IMR-90 (cell line): ENCODE results near the gene INTS3. TPM values are rescaled to one million over a fixed set of nuclear protein-coding genes. Genes with fewer than 3 reads are reported as not detected.

Source experiments
- ATAC-seq: fragments of 200-7000 bp; cut with Tn5 transposase; 2 replicates; pipeline ENCODE4 v1.9.1; 2020; ENCODE audit warnings: low read depth, mild to moderate bottlenecking, moderate library complexity
- BruUV-seq: library from RNA; stranded (reverse); fragments of 400-500 nt; replicated peaks from 2 replicates; lab custom pipeline; 2021; lab: Mats Ljungman, UMichigan
- CTCF ChIA-PET: fragments of 300-600 bp; formaldehyde crosslinking; extraction: SDS; loops from one replicate; lab custom pipeline; 2021; ENCODE audit warnings: antibody characterized with exemption; lab: Yijun Ruan, JAX
- POLR2A ChIA-PET: fragments of 300-600 bp; sonication (Branson Sonifier 250); formaldehyde crosslinking; loops from one replicate; lab custom pipeline; 2022; ENCODE audit warnings: antibody characterized with exemption; ENCODE audit not compliant: unreplicated experiment; lab: Charles Lee
- DNase-seq: peaks from one replicate; pipeline ENCODE4 v3.0.0; 2013
- H2AFZ ChIP-seq: replicated peaks from 2 replicates; pipeline ENCODE3; 2013; ENCODE audit warnings: low read length, mild to moderate bottlenecking; ENCODE audit not compliant: poor library complexity
- H2AK5ac ChIP-seq: 2 replicates; pipeline ENCODE4 v1.6.1; 2013; ENCODE audit warnings: low read depth, low read length, inconsistent platforms
- H2AK9ac ChIP-seq: replicated peaks from 2 replicates; pipeline ENCODE3; 2013; ENCODE audit warnings: mild to moderate bottlenecking, low read depth, low read length, moderate library complexity; ENCODE audit not compliant: poor library complexity
- H2BK120ac ChIP-seq: 2 replicates; pipeline ENCODE4 v1.6.1; 2013; ENCODE audit warnings: low read depth, low read length, inconsistent platforms
- H2BK15ac ChIP-seq: 3 replicates; pipeline ENCODE4 v1.6.1; 2013; ENCODE audit warnings: low read depth, low read length, inconsistent platforms
- H2BK20ac ChIP-seq: 2 replicates; pipeline ENCODE4 v1.6.1; 2013; ENCODE audit warnings: low read depth, mild to moderate bottlenecking, inconsistent platforms, low read length, moderate library complexity
- H2BK5ac ChIP-seq: 2 replicates; pipeline ENCODE4 v1.6.1; 2013; ENCODE audit warnings: mild to moderate bottlenecking, low read depth, low read length, inconsistent platforms; ENCODE audit not compliant: poor library complexity, severe bottlenecking
- H3K14ac ChIP-seq: replicated peaks from 2 replicates; pipeline ENCODE4 v1.6.1; 2013; ENCODE audit warnings: low read depth, low read length, inconsistent platforms
- H3K18ac ChIP-seq: 2 replicates; pipeline ENCODE4 v1.6.1; 2013; ENCODE audit warnings: low read depth, low read length, control low read depth
- H3K23ac ChIP-seq: 2 replicates; pipeline ENCODE4 v1.6.1; 2013; ENCODE audit warnings: low read depth, low read length, inconsistent platforms
- H3K27ac ChIP-seq: 2 replicates; pipeline ENCODE4 v1.5.1; 2013; ENCODE audit warnings: mild to moderate bottlenecking, control low read depth, low read length; ENCODE audit not compliant: insufficient read depth
- H3K27me3 ChIP-seq: 2 replicates; pipeline ENCODE4 v1.6.1; 2013; ENCODE audit warnings: low read length; ENCODE audit not compliant: control insufficient read depth, insufficient read depth
- H3K36me3 ChIP-seq: 2 replicates; pipeline ENCODE4 v1.6.1; 2013; ENCODE audit warnings: low read length, mixed read lengths; ENCODE audit not compliant: control insufficient read depth, insufficient read depth
- H3K4ac ChIP-seq: 2 replicates; pipeline ENCODE4 v1.6.1; 2013; ENCODE audit warnings: low read depth, low read length, inconsistent platforms
- H3K4me1 ChIP-seq: 2 replicates; pipeline ENCODE4 v1.6.1; 2013; ENCODE audit warnings: low read length, mixed read lengths; ENCODE audit not compliant: control insufficient read depth, insufficient read depth
- H3K4me2 ChIP-seq: 2 replicates; pipeline ENCODE4 v1.6.1; 2013; ENCODE audit warnings: low read depth, mild to moderate bottlenecking, control low read depth, low read length, moderate library complexity
- H3K4me3 ChIP-seq: 2 replicates; pipeline ENCODE4 v1.5.1; 2013; ENCODE audit warnings: low read depth, mild to moderate bottlenecking, control low read depth, low read length, moderate library complexity; ENCODE audit not compliant: insufficient read depth
- H3K56ac ChIP-seq: 2 replicates; pipeline ENCODE4 v1.6.1; 2013; ENCODE audit warnings: low read length, inconsistent platforms; ENCODE audit not compliant: insufficient read depth; ENCODE audit errors: extremely low read depth
- H3K79me1 ChIP-seq, 2 experiments: 2 replicates each; pipeline ENCODE4 v1.6.1; 2013; ENCODE audit warnings: low read length in 2 of 2, inconsistent platforms in 1 of 2, low read depth in 1 of 2
- H3K9ac ChIP-seq: 2 replicates; pipeline ENCODE4 v1.6.1; 2013; ENCODE audit warnings: low read depth, low read length, control low read depth
- H3K9me1 ChIP-seq: 2 replicates; pipeline ENCODE4 v1.6.1; 2013; ENCODE audit warnings: low read length, inconsistent platforms; ENCODE audit not compliant: insufficient read depth
- H3K9me3 ChIP-seq: 2 replicates; pipeline ENCODE4 v1.6.1; 2013; ENCODE audit warnings: low read length; ENCODE audit not compliant: control insufficient read depth, insufficient read depth
- H4K20me1 ChIP-seq: 2 replicates; pipeline ENCODE4 v1.6.1; 2013; ENCODE audit warnings: low read length, inconsistent platforms; ENCODE audit not compliant: insufficient read depth
- H4K5ac ChIP-seq: 2 replicates; pipeline ENCODE4 v1.6.1; 2013; ENCODE audit warnings: mild to moderate bottlenecking, low read depth, low read length, control low read depth
- H4K8ac ChIP-seq, 2 experiments: 2 replicates each; pipeline ENCODE4 v1.6.1; 2013; ENCODE audit warnings: low read depth in 2 of 2, low read length in 2 of 2, control low read depth in 1 of 2, inconsistent platforms in 1 of 2
- H4K91ac ChIP-seq: 2 replicates; pipeline ENCODE4 v1.6.1; 2013; ENCODE audit warnings: low read depth, low read length, inconsistent platforms; ENCODE audit not compliant: insufficient read depth
- BHLHE40 ChIP-seq: fragments of 150-350 bp; IDR thresholded peaks from 2 replicates; pipeline ENCODE4 v1.6.1; 2016; ENCODE audit warnings: mild to moderate bottlenecking, low read depth, low read length
- CEBPB ChIP-seq: IDR thresholded peaks from 2 replicates; pipeline ENCODE4 v1.6.1; 2012; ENCODE audit warnings: low read depth, low read length, improper control_type of control experiment
- CHD1 ChIP-seq: IDR thresholded peaks from 2 replicates; pipeline ENCODE4 v1.6.1; 2012; ENCODE audit warnings: low read depth, low read length, improper control_type of control experiment
- FOS ChIP-seq: fragments of 150-350 bp; IDR thresholded peaks from 2 replicates; pipeline ENCODE4 v1.6.1; 2016; ENCODE audit warnings: low read depth, low read length
- MAFK ChIP-seq: IDR thresholded peaks from 2 replicates; pipeline ENCODE4 v1.6.1; 2012; ENCODE audit warnings: low read depth, low read length, improper control_type of control experiment
- MAZ ChIP-seq: IDR thresholded peaks from 2 replicates; pipeline ENCODE4 v1.6.1; 2012; ENCODE audit warnings: low read depth, mild to moderate bottlenecking, low read length, improper control_type of control experiment, moderate library complexity, borderline replicate concordance
- MXI1 ChIP-seq: IDR thresholded peaks from 2 replicates; pipeline ENCODE4 v1.6.1; 2012; ENCODE audit warnings: low read depth, mild to moderate bottlenecking, low read length, moderate library complexity, borderline replicate concordance
- NFE2L2 ChIP-seq: fragments of 150-350 bp; IDR thresholded peaks from 2 replicates; pipeline ENCODE4 v1.6.1; 2016; ENCODE audit warnings: low read depth, mild to moderate bottlenecking, low read length
- RAD21 ChIP-seq: IDR thresholded peaks from 2 replicates; pipeline ENCODE4 v1.6.1; 2012; ENCODE audit warnings: low read length, improper control_type of control experiment
- RCOR1 ChIP-seq: IDR thresholded peaks from 2 replicates; pipeline ENCODE4 v1.6.1; 2012; ENCODE audit warnings: mild to moderate bottlenecking, low read length, improper control_type of control experiment; ENCODE audit not compliant: insufficient replicate concordance
- RFX5 ChIP-seq: IDR thresholded peaks from 2 replicates; pipeline ENCODE4 v1.8.0; 2012; ENCODE audit warnings: low read depth, mild to moderate bottlenecking, low read length, moderate library complexity
- SMC3 ChIP-seq: fragments of 150-350 bp; IDR thresholded peaks from 2 replicates; pipeline ENCODE4 v1.6.1; 2016; ENCODE audit warnings: low read depth, mild to moderate bottlenecking, antibody characterized with exemption, low read length, moderate library complexity
- WGBS, 2 experiments: methylation state at CpG; one replicate each; pipeline versions ENCODE4 v1.1.5 to v1.1.7; 2013; ENCODE audit warnings: missing lambda C conversion rate in 2 of 2; ENCODE audit not compliant: insufficient read length in 1 of 2; ENCODE audit errors: extremely low coverage in 2 of 2; 5-methylcytosine and 5-hydroxymethylcytosine counted together
- dilution Hi-C: fragments of 300-500 bp; cut with HindIII; formaldehyde crosslinking; loops from one replicate; pipeline ENCODE4 v1.14.3; 2018; ENCODE audit warnings: low sequenced_read_pairs; ENCODE audit not compliant: unreplicated experiment
- in situ Hi-C: fragments of 300-500 bp; cut with MboI; formaldehyde crosslinking; loops from 3 replicates; pipeline ENCODE4 v1.14.3; 2019; ENCODE audit warnings: low sequenced_read_pairs, inconsistent platforms, mixed read lengths
- intact Hi-C: fragments of 100-400 bp; cut with micrococcal nuclease; formaldehyde crosslinking; loops from 2 replicates; pipeline ENCODE4 v1.10.0; 2022
- polyA plus RNA-seq, 3 experiments: library from polyadenylated mRNA; depleted of rRNA; stranded (reverse); fragments of >200 nt; gene quantifications; 2 replicates each; pipeline ENCODE4 v1.2.3, GENCODE V29; 2012; ENCODE audit warnings: low replicate concordance in 1 of 3
- total RNA-seq: library from RNA; depleted of rRNA; stranded (reverse); fragments of >200 nt; gene quantifications from 2 replicates; pipeline ENCODE4 v1.2.3, GENCODE V29; 2012
- TF ChIP-seq, protein P1 (sequence below): fragments of 150-350 bp; IDR thresholded peaks from 2 replicates; pipeline ENCODE4 v1.6.1; 2017; ENCODE audit warnings: mild to moderate bottlenecking, antibody characterized with exemption, low read length, low read depth
- TF ChIP-seq, protein P2 (sequence below): conservative IDR thresholded peaks from 2 replicates; pipeline ENCODE4 v1.5.1; 2012; ENCODE audit warnings: mild to moderate bottlenecking, low read depth, low read length, improper control_type of control experiment
- TF ChIP-seq, protein P3 (sequence below): fragments of 150-350 bp; IDR thresholded peaks from 2 replicates; pipeline ENCODE4 v1.6.1; 2016; ENCODE audit warnings: low read depth, mild to moderate bottlenecking, low read length, moderate library complexity, borderline replicate concordance

Gene INTS3
- total and polyA plus RNA-seq, 2 of the 4 experiments (the other 2 are of a cell fraction), result 33.5 to 59.4 TPM

DNA sequence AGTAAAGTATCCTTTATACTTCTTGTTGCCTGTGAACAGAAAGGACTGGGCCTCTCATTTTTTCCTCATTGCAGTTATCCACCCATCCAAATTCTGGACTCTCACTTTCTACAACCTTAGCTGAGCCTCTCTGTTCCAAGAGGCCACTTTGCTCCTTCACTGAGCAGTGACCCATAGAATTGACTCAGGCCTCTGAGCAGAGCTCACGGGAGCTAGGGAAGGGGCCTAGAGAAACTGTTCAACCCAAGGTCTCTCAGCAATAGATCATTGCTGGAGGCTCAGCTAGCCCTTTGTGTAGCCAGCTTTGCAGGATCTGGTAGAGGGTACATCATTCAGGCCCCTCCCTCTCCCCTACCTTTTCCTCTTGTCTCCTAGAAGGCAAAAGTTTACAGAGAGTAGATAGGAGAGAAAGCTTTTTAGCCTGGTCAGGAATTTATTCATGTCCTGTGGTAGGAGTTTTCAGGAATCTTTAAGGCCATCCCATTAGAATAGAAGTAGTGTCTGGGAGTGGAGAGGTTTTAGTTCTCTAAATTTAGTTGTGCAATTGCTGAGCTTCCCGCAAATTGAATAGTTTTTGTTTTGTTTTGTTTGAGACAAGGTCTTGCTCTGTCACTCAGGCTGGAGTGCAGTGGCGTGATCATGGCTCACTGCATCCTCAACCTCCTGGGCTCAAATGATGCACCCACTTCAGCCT, 6.7 kb downstream of the INTS3 start:
- dilution Hi-C loops, result no loop called here
- TF ChIP-seq, protein P1, sequence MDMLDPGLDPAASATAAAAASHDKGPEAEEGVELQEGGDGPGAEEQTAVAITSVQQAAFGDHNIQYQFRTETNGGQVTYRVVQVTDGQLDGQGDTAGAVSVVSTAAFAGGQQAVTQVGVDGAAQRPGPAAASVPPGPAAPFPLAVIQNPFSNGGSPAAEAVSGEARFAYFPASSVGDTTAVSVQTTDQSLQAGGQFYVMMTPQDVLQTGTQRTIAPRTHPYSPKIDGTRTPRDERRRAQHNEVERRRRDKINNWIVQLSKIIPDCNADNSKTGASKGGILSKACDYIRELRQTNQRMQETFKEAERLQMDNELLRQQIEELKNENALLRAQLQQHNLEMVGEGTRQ, result no peak
- TF ChIP-seq MAFK (no peak), RFX5 (no peak), MXI1 (no peak), SMC3 (no peak), CHD1 (no peak), RAD21 (no peak), RCOR1 (no peak), CEBPB (no peak), FOS (no peak), BHLHE40 (no peak), NFE2L2 (no peak), MAZ (no peak)
- TF ChIP-seq, protein P2, sequence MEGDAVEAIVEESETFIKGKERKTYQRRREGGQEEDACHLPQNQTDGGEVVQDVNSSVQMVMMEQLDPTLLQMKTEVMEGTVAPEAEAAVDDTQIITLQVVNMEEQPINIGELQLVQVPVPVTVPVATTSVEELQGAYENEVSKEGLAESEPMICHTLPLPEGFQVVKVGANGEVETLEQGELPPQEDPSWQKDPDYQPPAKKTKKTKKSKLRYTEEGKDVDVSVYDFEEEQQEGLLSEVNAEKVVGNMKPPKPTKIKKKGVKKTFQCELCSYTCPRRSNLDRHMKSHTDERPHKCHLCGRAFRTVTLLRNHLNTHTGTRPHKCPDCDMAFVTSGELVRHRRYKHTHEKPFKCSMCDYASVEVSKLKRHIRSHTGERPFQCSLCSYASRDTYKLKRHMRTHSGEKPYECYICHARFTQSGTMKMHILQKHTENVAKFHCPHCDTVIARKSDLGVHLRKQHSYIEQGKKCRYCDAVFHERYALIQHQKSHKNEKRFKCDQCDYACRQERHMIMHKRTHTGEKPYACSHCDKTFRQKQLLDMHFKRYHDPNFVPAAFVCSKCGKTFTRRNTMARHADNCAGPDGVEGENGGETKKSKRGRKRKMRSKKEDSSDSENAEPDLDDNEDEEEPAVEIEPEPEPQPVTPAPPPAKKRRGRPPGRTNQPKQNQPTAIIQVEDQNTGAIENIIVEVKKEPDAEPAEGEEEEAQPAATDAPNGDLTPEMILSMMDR, result no peak
- TF ChIP-seq, protein P3, sequence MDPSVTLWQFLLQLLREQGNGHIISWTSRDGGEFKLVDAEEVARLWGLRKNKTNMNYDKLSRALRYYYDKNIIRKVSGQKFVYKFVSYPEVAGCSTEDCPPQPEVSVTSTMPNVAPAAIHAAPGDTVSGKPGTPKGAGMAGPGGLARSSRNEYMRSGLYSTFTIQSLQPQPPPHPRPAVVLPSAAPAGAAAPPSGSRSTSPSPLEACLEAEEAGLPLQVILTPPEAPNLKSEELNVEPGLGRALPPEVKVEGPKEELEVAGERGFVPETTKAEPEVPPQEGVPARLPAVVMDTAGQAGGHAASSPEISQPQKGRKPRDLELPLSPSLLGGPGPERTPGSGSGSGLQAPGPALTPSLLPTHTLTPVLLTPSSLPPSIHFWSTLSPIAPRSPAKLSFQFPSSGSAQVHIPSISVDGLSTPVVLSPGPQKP, result no peak

More for the DNA sequence above, 6.7 kb downstream of the INTS3 start:
- Histone ChIP-seq H3K36me3 (0 out of 2 replicates have a peak, but pooled peaks cover 2% of the 10 kb centered on the region), H4K20me1 (no peaks in the 10 kb centered on the region), H3K4me1 (no peaks in the 10 kb centered on the region; the same call in 1 of the 2 replicates), H3K14ac (no peak overlapping the region), H3K9me1 (no peaks in the 10 kb centered on the region; the same call in 1 of the 2 replicates), H3K27ac (no peak overlapping the region), H3K23ac (no peak overlapping the region), H3K79me1 (peaks cover 8 to 36% of the 10 kb centered on the region in 2 experiments; a peak in 2 of 4 replicates), H3K18ac (no peak overlapping the region), H2BK120ac (no peak overlapping the region), H3K9ac (no peak overlapping the region), H2BK5ac (no peak overlapping the region), H2AK9ac (no peak overlapping the region), H3K4me3 (no peak overlapping the region), H3K9me3 (no peaks in the 10 kb centered on the region), H3K56ac (no peak overlapping the region), H3K4me2 (no peak overlapping the region), H2AK5ac (no peak overlapping the region), H4K8ac (no peak overlapping the region), H3K4ac (no peak overlapping the region), H3K27me3 (no peaks in the 10 kb centered on the region), H2BK20ac (no peak overlapping the region), H2BK15ac (no peak overlapping the region), H2AFZ (no peak overlapping the region), H4K5ac (no peak overlapping the region), H4K91ac (no peak overlapping the region)
- ChIA-PET POLR2A (no interaction called here), CTCF (interaction anchor here (0.6 to 1.8 kb wide), 2 partner anchors 9 to 56 kb away, joined by 3 to 4 read pairs; partner anchors contain the start of gene NPR1)
- no TSS peak for BruUV-seq
- ATAC-seq, result no peak
- DNase-seq, result no peak
- in situ Hi-C loops (no loop called here), intact Hi-C loops (no loop called here)
- no CpG with 5 or more reads among the region's 3 CpGs for WGBS, 2 experiments
